NCI-H446 (cell line): ENCODE data around the gene SLC2A10.

Experiments
- DNase-seq, 2 experiments: peaks; one replicate each; lab custom pipeline; 2025; lab: John Stamatoyannopoulos, UW

The SLC2A10 gene

GRCh38 chr20:46703435-46703834, 6.0 kb upstream of the SLC2A10 start:
- no peak for DNase-seq

GRCh38 chr20:46704714-46705377, 4.6 kb upstream of the SLC2A10 start:
- DNase-seq, result no peak

GRCh38 chr20:46705378-46705729, 4.1 kb upstream of the SLC2A10 start:
- DNase-seq, result no peak

GRCh38 chr20:46706242-46706641, 3.2 kb upstream of the SLC2A10 start:
- DNase-seq, result no peak

GRCh38 chr20:46708172-46708860, 1.1 kb upstream of the SLC2A10 start:
- DNase-seq, result no peak

- no peak for DNase-seq
Measured at GRCh38 chr20:46709055-46709458, 392 bp upstream of the SLC2A10 start.

- DNase-seq, result no peak
Measured at GRCh38 chr20:46710153-46710913, 884 bp downstream of the SLC2A10 start.

GRCh38 chr20:46712056-46712636, 2.7 kb downstream of the SLC2A10 start:
- DNase-seq, result no peak

GRCh38 chr20:46713957-46714834, 4.7 kb downstream of the SLC2A10 start:
- no peak for DNase-seq

- DNase-seq, result no peak
Measured at GRCh38 chr20:46715292-46715756, 5.9 kb downstream of the SLC2A10 start.

- no peak for DNase-seq
Measured at GRCh38 chr20:46717818-46718541, 8.5 kb downstream of the SLC2A10 start.

GRCh38 chr20:46720019-46720418, 10.6 kb downstream of the SLC2A10 start:
- DNase-seq, result no peak

GRCh38 chr20:46720776-46721425, 11.5 kb downstream of the SLC2A10 start:
- no peak for DNase-seq

GRCh38 chr20:46721476-46721875, 12.0 kb downstream of the SLC2A10 start:
- no peak for DNase-seq

- no peak for DNase-seq
Measured at GRCh38 chr20:46722450-46722849, 13.0 kb downstream of the SLC2A10 start.

GRCh38 chr20:46723039-46723438, 13.6 kb downstream of the SLC2A10 start:
- no peak for DNase-seq

- no peak for DNase-seq
Measured at GRCh38 chr20:46724343-46724959, 15.0 kb downstream of the SLC2A10 start.

- DNase-seq, result no peak
Measured at GRCh38 chr20:46725186-46726165, 16.0 kb downstream of the SLC2A10 start.

GRCh38 chr20:46731770-46732169, 22.3 kb downstream of the SLC2A10 start:
- no peak for DNase-seq
